22Rv1 (cell line): ENCODE measurements around the gene UTY.

ENCODE experiments used
- H3K27ac ChIP-seq: fragments of 450-650 bp; 2 replicates; pipeline ENCODE4 v1.5.1; 2017
- CTCF ChIP-seq: fragments of 450-650 bp; IDR thresholded peaks from 2 replicates; pipeline ENCODE4 v1.5.1; 2017; ENCODE audit warnings: mild to moderate bottlenecking
- ZFX ChIP-seq: fragments of 450-650 bp; IDR thresholded peaks from 2 replicates; pipeline ENCODE4 v1.6.1; 2017; ENCODE audit warnings: antibody characterized with exemption, borderline replicate concordance

Gene UTY

GRCh38 chrY:13415556-13415955, 64.3 kb downstream of the UTY start:
- no peak for TF ChIP-seq ZFX
- no peak for TF ChIP-seq CTCF
- no peak overlapping the region for H3K27ac ChIP-seq

GRCh38 chrY:13398876-13399275, 81.0 kb downstream of the UTY start:
- TF ChIP-seq ZFX (no peak), CTCF (no peak)
- no peak overlapping the region for H3K27ac ChIP-seq

- no peak for TF ChIP-seq ZFX
- no peak for TF ChIP-seq CTCF
- H3K27ac ChIP-seq = no peak overlapping the region
Observed at GRCh38 chrY:13381110-13381683, 98.6 kb downstream of the UTY start.

GRCh38 chrY:13370868-13371800, 108.7 kb downstream of the UTY start:
- H3K27ac ChIP-seq = no peak overlapping the region
- TF ChIP-seq CTCF = no peak
- no peak for TF ChIP-seq ZFX

GRCh38 chrY:13370245-13370644, 109.6 kb downstream of the UTY start:
- no peak overlapping the region for H3K27ac ChIP-seq
- TF ChIP-seq CTCF = no peak
- TF ChIP-seq ZFX = no peak

GRCh38 chrY:13368513-13368845, 111.4 kb downstream of the UTY start:
- no peak overlapping the region for H3K27ac ChIP-seq
- TF ChIP-seq ZFX (no peak), CTCF (no peak)

- H3K27ac ChIP-seq = no peak overlapping the region
- no peak for TF ChIP-seq ZFX
- no peak for TF ChIP-seq CTCF
Observed at GRCh38 chrY:13363641-13364040, 116.2 kb downstream of the UTY start.
